GM12873 (cell line): ENCODE measurements around the gene C6orf132.

ENCODE experiments used
- TF ChIP-seq, protein P1 (sequence below): IDR thresholded peaks from 2 replicates; pipeline ENCODE4 v1.5.1; 2012; ENCODE audit warnings: low read depth, mild to moderate bottlenecking, moderate library complexity, low read length, control low read depth; ENCODE audit not compliant: insufficient read depth; ENCODE audit errors: missing control alignments

C6orf132 gene

GRCh38 chr6:42093582-42094329 is 48.7 kb downstream of the C6orf132 start:
- TF ChIP-seq, protein P1, sequence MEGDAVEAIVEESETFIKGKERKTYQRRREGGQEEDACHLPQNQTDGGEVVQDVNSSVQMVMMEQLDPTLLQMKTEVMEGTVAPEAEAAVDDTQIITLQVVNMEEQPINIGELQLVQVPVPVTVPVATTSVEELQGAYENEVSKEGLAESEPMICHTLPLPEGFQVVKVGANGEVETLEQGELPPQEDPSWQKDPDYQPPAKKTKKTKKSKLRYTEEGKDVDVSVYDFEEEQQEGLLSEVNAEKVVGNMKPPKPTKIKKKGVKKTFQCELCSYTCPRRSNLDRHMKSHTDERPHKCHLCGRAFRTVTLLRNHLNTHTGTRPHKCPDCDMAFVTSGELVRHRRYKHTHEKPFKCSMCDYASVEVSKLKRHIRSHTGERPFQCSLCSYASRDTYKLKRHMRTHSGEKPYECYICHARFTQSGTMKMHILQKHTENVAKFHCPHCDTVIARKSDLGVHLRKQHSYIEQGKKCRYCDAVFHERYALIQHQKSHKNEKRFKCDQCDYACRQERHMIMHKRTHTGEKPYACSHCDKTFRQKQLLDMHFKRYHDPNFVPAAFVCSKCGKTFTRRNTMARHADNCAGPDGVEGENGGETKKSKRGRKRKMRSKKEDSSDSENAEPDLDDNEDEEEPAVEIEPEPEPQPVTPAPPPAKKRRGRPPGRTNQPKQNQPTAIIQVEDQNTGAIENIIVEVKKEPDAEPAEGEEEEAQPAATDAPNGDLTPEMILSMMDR = no peak

GRCh38 chr6:42091718-42092023 is 50.7 kb downstream of the C6orf132 start:
- TF ChIP-seq, protein P1 = no peak

DNA sequence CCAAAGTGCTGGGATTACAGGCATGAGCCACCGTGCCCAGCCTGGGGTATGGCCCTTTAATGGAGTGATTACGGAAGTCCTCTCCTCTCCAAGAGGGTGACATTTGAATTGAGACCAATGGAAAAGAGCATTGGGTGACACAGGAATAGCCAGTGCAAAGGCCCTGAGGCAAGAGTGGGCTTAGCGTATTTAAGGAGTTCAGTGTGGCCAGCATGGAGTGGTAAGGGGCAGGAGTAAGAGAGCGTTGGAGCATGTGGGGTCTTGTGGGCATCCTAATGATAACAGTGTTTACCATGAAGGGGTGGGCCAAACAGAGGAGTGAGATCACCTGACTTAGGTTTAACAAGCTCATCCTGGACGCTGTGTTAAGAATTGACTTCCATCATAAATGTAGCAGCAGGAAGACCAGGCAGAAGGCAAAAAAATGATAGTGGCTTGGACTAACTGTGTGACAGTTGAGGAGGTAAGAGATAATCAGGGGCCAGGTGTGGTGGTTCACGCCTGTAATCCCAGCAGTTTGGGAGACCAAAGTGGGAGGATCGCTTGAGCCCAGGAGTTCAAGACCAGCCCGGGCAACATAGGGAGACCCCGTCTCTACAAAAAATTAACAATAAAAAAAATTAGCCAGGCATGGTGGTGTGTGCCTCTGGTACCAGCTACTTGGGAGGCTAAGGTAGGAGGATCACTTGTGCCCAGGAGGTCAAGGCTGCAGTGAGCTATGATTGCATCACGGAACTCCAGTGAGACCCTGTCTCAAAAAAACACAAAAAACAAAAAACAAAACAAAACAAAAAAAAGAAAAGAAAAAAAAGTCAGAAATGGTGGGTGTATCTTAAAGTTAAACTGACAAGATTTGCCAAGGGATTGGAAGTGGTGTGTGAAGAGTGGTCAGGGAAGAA is 51.4 kb downstream of the C6orf132 start:
- TF ChIP-seq, protein P1 = no peak

- TF ChIP-seq, protein P1 = no peak
Measured at GRCh38 chr6:42088101-42088591, 54.3 kb downstream of the C6orf132 start.

DNA sequence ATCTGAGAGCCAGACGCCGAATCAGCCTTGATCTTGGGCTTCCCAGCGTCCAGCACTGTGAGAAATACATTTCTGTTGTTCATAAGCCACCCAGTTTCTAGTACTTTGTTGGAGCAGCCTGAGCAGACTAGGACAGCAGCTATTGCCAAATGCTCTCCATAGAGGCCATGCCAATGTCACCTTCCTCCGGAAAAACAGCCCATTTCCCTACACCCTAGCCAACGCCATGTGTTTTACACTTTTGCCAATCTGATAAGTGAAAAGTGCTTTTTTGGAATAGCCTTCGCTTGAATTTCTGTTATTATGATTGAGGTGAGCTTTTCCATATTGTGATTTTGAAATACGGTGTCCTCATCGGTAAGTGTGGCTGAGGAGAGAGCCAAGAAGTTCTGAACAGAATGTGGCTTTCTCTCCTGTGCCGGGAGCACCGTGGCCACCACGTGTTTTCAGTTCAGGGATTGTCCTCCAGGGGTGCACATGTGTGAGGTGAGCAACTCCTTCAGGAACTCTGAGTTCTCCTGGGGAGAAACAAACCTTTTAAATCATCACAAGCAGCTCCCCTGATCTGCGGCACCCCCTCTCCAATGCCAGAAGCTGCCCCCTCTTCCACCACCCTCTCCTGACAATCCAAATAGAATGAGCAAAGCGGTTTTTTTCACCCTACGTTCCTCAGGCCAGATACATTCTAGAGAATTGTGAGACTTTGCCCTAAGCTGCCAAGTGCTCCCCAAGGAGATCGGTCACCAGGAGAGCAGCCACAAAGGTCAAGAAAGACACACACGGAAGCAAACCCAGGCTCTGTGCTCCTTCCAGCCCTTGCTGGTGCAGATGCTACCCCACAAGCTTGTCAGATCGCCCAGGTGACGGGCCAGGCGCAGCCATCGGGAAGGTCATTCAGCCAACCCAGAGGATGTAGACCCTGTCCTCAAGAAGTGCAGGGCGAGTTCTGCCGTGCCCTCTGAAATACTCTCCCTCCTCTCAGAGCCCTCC is 56.1 kb downstream of the C6orf132 start:
- TF ChIP-seq, protein P1 = peak; percentile 11

- TF ChIP-seq, protein P1 = no peak
Measured at GRCh38 chr6:42084889-42085288, 57.5 kb downstream of the C6orf132 start.
